ENCODE data around the gene TMEM131. TPM values are rescaled to one million over a fixed set of nuclear protein-coding genes. Genes with fewer than 3 reads are reported as not detected.
"Not testable (repeated sequence)": the region's sequence is repeated elsewhere in the genome, so short reads cannot be mapped to it uniquely, and the experiment has no call there.

Gene TMEM131
- total RNA-seq, 1 donor from 2014 or later, result 28.9 TPM

- no peak overlapping the region for H3K27ac ChIP-seq (replicated peaks)
- TF ChIP-seq CTCF (IDR thresholded peaks at IDR 0.05; ENCODE audit: borderline replicate concordance), result no peak
- H3K27me3 ChIP-seq (ENCODE audit: low read depth), result peaks cover 4% of the 10 kb centered on the region
- intact Hi-C loops (cut with micrococcal nuclease), result no loop called here
- H3K4me1 ChIP-seq, result peaks cover 17% of the 10 kb centered on the region
- H3K36me3 ChIP-seq, result no peaks in the 10 kb centered on the region
- no peaks in the 10 kb centered on the region for H3K9me3 ChIP-seq (replicated peaks)
- no peak for DNase-seq
- no peak overlapping the region for H3K4me3 ChIP-seq
Observed at GRCh38 chr2:97712693-97713295, 283.0 kb downstream of the TMEM131 start.

GRCh38 chr2:97712175-97712574 is 283.6 kb downstream of the TMEM131 start:
- intact Hi-C loops (cut with micrococcal nuclease), result not testable (repeated sequence)

GRCh38 chr2:97711394-97711711 is 284.4 kb downstream of the TMEM131 start:
- no peaks in the 10 kb centered on the region for H3K36me3 ChIP-seq
- TF ChIP-seq CTCF (IDR thresholded peaks at IDR 0.05; ENCODE audit: borderline replicate concordance), result no peak
- intact Hi-C loops (cut with micrococcal nuclease), result no loop called here

More at GRCh38 chr2:97712175-97712574, 283.6 kb downstream of the TMEM131 start:
- not testable (repeated sequence) for H3K36me3 ChIP-seq; H3K9me3 ChIP-seq (replicated peaks); H3K27ac ChIP-seq (replicated peaks); H3K4me3 ChIP-seq; DNase-seq; H3K27me3 ChIP-seq (ENCODE audit: low read depth)
- peaks cover 17% of the 10 kb centered on the region for H3K4me1 ChIP-seq

GRCh38 chr2:97708608-97709007 is 287.1 kb downstream of the TMEM131 start:
- Histone ChIP-seq H3K4me1 (peaks cover 17% of the 10 kb centered on the region), H3K27ac (replicated peaks) (no peak overlapping the region), H3K9me3 (replicated peaks) (no peaks in the 10 kb centered on the region), H3K36me3 (no peaks in the 10 kb centered on the region), H3K4me3 (no peak overlapping the region), H3K27me3 (ENCODE audit: low read depth) (peaks cover 4% of the 10 kb centered on the region)
- no peak for DNase-seq
- intact Hi-C loops (cut with micrococcal nuclease), result no loop called here
- no peak for TF ChIP-seq CTCF (IDR thresholded peaks at IDR 0.05; ENCODE audit: borderline replicate concordance)

More at GRCh38 chr2:97711394-97711711, 284.4 kb downstream of the TMEM131 start:
- DNase-seq, result no peak
- H3K4me1 ChIP-seq, result peaks cover 17% of the 10 kb centered on the region
- peaks cover 4% of the 10 kb centered on the region for H3K27me3 ChIP-seq (ENCODE audit: low read depth)
- no peak overlapping the region for H3K4me3 ChIP-seq
- H3K27ac ChIP-seq (replicated peaks), result no peak overlapping the region
- no peaks in the 10 kb centered on the region for H3K9me3 ChIP-seq (replicated peaks)

GRCh38 chr2:97708048-97708380 is 287.7 kb downstream of the TMEM131 start:
- Histone ChIP-seq H3K4me3 (no peak overlapping the region), H3K36me3 (no peaks in the 10 kb centered on the region), H3K4me1 (peaks cover 12% of the 10 kb centered on the region), H3K9me3 (replicated peaks) (no peaks in the 10 kb centered on the region), H3K27ac (replicated peaks) (no peak overlapping the region), H3K27me3 (ENCODE audit: low read depth) (peaks cover 4% of the 10 kb centered on the region)
- intact Hi-C loops (cut with micrococcal nuclease), result no loop called here
- DNase-seq, result no peak
- TF ChIP-seq CTCF (IDR thresholded peaks at IDR 0.05; ENCODE audit: borderline replicate concordance), result no peak

- no peak for TF ChIP-seq CTCF (IDR thresholded peaks at IDR 0.05; ENCODE audit: borderline replicate concordance)
- H3K4me3 ChIP-seq, result no peak overlapping the region
- peaks cover 7% of the 10 kb centered on the region for H3K4me1 ChIP-seq
- H3K9me3 ChIP-seq (replicated peaks), result no peaks in the 10 kb centered on the region
- H3K27ac ChIP-seq (replicated peaks), result no peak overlapping the region
- H3K36me3 ChIP-seq, result no peaks in the 10 kb centered on the region
- no peak for DNase-seq
- intact Hi-C loops (cut with micrococcal nuclease), result no loop called here
- peaks cover 4% of the 10 kb centered on the region for H3K27me3 ChIP-seq (ENCODE audit: low read depth)
Observed at GRCh38 chr2:97707362-97708047, 288.2 kb downstream of the TMEM131 start.

All from left ventricle myocardium inferior (tissue), 1 donor.